Tibial artery (tissue), 4 donors: ENCODE data around the gene PTGDS.

Experiments
- DNase-seq, 2 donors: peaks; one replicate each; pipeline ENCODE4 v3.0.0-alpha.2; 2019
- H3K27ac ChIP-seq, 2 donors: fragments of 200-600 bp; sonication (generic) in 1 of 2; 1 replicate in 1 of 2; 2 replicates in 1 of 2; pipeline ENCODE4 v1.5.1; 2018 to 2019; ENCODE audit warnings: mild to moderate bottlenecking in 1 of 2
- H3K27me3 ChIP-seq, 2 donors: fragments of 200-600 bp; sonication (generic) in 1 of 2; one replicate each; pipeline versions ENCODE4 v1.5.1 to v1.6.0; 2016 to 2019
- H3K36me3 ChIP-seq, 3 donors: fragments of 200-600 bp; sonication (generic) in 2 of 3; one replicate each; pipeline ENCODE4 v1.5.1; 2016 to 2019; ENCODE audit warnings: mild to moderate bottlenecking in 2 of 3
- H3K4me1 ChIP-seq, 4 donors: fragments of 200-600 bp; sonication (generic) in 2 of 4; 1 replicate in 3 of 4; 2 replicates in 1 of 4; pipeline ENCODE4 v1.5.1; 2016 to 2019
- H3K4me3 ChIP-seq, 2 donors: fragments of 200-600 bp; sonication (generic) in 1 of 2; 1 replicate in 1 of 2; 2 replicates in 1 of 2; pipeline ENCODE4 v1.5.1; 2018 to 2019; ENCODE audit warnings: mild to moderate bottlenecking in 2 of 2
- H3K9me3 ChIP-seq, 3 donors: fragments of 200-600 bp; sonication (generic) in 1 of 3; one replicate each; pipeline ENCODE4 v1.5.1; 2016 to 2019
- intact Hi-C: fragments of 100-400 bp; cut with DNase I; formaldehyde crosslinking; loops from one replicate; pipeline ENCODE4 v1.15.0; 2023; ENCODE audit warnings: low total_unique reads
- TF ChIP-seq, protein P1 (sequence below), 2 experiments: fragments of 200-600 bp in 1 of 2; fragments of 450-650 bp in 1 of 2; IDR thresholded peaks; one replicate each; pipeline ENCODE4 v1.5.1; 2017 to 2019; ENCODE audit warnings: antibody characterized with exemption in 2 of 2, mild to moderate bottlenecking in 1 of 2, moderate library complexity in 1 of 2

Gene PTGDS

DNA sequence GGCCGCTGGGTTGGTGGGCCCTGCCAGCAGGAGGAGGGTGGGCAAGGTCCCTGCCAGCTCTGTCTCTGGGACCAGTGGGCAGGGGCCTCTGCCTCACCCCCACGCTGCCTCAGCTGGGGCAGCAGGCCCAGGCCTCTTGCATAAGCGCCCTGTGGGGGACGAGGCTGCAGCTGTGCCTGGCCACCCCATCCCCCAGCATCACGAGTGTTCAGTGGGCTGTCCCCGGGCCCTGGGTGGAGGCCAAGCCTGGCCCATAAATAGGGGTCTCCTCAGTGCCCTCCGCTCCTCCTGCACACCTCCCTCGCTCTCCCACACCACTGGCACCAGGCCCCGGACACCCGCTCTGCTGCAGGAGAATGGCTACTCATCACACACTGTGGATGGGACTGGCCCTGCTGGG is at the start of gene PTGDS:
TSS of gene PTGDS (plus strand) at position 282 of the 400 bp plus-strand sequence. CDS start at position 357, 75 bp downstream.
- Histone ChIP-seq H3K27ac (peak within 1 kb of the TSS in 1 of 2 donors; percentile 30), H3K4me3 (peak within 1 kb of the TSS; percentile 47 to 57), H3K9me3 (no peaks in the 10 kb centered on the region), H3K36me3 (no peaks in the 10 kb centered on the region), H3K27me3 (peaks cover 0 to 38% of the 10 kb centered on the region in 2 donors), H3K4me1 (peaks cover 0 to 24% (median 15%) of the 10 kb centered on the region in 4 donors)
- TF ChIP-seq, protein P1, sequence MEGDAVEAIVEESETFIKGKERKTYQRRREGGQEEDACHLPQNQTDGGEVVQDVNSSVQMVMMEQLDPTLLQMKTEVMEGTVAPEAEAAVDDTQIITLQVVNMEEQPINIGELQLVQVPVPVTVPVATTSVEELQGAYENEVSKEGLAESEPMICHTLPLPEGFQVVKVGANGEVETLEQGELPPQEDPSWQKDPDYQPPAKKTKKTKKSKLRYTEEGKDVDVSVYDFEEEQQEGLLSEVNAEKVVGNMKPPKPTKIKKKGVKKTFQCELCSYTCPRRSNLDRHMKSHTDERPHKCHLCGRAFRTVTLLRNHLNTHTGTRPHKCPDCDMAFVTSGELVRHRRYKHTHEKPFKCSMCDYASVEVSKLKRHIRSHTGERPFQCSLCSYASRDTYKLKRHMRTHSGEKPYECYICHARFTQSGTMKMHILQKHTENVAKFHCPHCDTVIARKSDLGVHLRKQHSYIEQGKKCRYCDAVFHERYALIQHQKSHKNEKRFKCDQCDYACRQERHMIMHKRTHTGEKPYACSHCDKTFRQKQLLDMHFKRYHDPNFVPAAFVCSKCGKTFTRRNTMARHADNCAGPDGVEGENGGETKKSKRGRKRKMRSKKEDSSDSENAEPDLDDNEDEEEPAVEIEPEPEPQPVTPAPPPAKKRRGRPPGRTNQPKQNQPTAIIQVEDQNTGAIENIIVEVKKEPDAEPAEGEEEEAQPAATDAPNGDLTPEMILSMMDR (IDR thresholded peaks at IDR 0.05), result no peak
- DNase-seq, result no peak
- intact Hi-C loops, result no loop called here

- peak overlapping the region in 1 of 2 donors; percentile 21 for H3K4me3 ChIP-seq
- H3K36me3 ChIP-seq, result peaks cover 0 to 29% (median 7%) of the 10 kb centered on the region in 3 donors
- peak overlapping the region; percentile 81 to 87 for H3K27ac ChIP-seq
These were observed 48.7 kb upstream of the PTGDS start for GRCh38 chr9:136928591-136928990.

GRCh38 chr9:136930014-136930413 is 47.3 kb upstream of the PTGDS start:
- intact Hi-C loops, result no loop called here
- H3K27me3 ChIP-seq, result no peaks in the 10 kb centered on the region
- no peak overlapping the region for H3K4me3 ChIP-seq
- H3K27ac ChIP-seq, result peak overlapping the region; percentile 81 to 87
- peaks cover 0 to 19% (median 0%) of the 10 kb centered on the region in 3 donors for H3K36me3 ChIP-seq
- H3K9me3 ChIP-seq, result no peaks in the 10 kb centered on the region
- H3K4me1 ChIP-seq, result peaks cover 0 to 43% (median 29%) of the 10 kb centered on the region in 4 donors
- TF ChIP-seq, protein P1 (IDR thresholded peaks at IDR 0.05), result no peak
- DNase-seq, result no peak

More at GRCh38 chr9:136928591-136928990, 48.7 kb upstream of the PTGDS start:
- no peaks in the 10 kb centered on the region for H3K27me3 ChIP-seq
- intact Hi-C loops, result no loop called here
- H3K9me3 ChIP-seq, result no peaks in the 10 kb centered on the region
- peak; percentile 41 to 93 for DNase-seq
- TF ChIP-seq, protein P1 (IDR thresholded peaks at IDR 0.05), result peak; percentile 57
- H3K4me1 ChIP-seq, result peaks cover 0 to 58% (median 37%) of the 10 kb centered on the region in 4 donors

GRCh38 chr9:136931611-136932130 is 45.6 kb upstream of the PTGDS start:
- DNase-seq, result no peak
- Histone ChIP-seq H3K9me3 (no peaks in the 10 kb centered on the region), H3K36me3 (peaks cover 0 to 4% (median 0%) of the 10 kb centered on the region in 3 donors), H3K4me3 (no peak overlapping the region), H3K27ac (peak overlapping the region in 1 of 2 donors; percentile 87), H3K4me1 (peaks cover 0 to 30% (median 17%) of the 10 kb centered on the region in 4 donors), H3K27me3 (no peaks in the 10 kb centered on the region)
- TF ChIP-seq, protein P1 (IDR thresholded peaks at IDR 0.05), result no peak
- intact Hi-C loops, result no loop called here

DNA sequence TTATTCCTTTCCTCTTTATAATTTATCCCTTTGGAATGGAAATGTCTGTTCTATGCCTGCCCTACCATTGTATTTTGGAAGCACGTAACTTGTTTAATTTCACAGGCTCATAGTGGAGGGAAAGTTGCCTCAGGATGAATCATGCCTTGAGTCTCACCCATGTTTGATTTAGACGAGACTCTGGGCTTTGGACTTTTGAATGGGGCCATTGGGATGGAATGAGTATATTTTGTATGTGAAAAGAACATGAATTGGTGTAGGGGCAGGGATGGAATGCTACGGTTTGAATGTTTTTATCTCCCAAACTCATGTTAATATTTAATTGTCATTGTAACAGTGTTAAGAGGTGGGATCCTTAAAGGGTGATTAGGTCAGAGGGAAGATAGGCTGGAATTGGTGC is 43.0 kb upstream of the PTGDS start:
- Histone ChIP-seq H3K27ac (no peak overlapping the region), H3K36me3 (peaks cover 5 to 16% (median 7%) of the 10 kb centered on the region in 3 donors), H3K27me3 (no peaks in the 10 kb centered on the region), H3K9me3 (no peaks in the 10 kb centered on the region), H3K4me1 (peaks cover 0 to 14% (median 9%) of the 10 kb centered on the region in 4 donors), H3K4me3 (no peak overlapping the region)
- no peak for DNase-seq
- TF ChIP-seq, protein P1 (IDR thresholded peaks at IDR 0.05), result no peak
- intact Hi-C loops, result no loop called here
